HG03045 (cell line): ENCODE measurements around the gene RENBP.

Source experiments
- ATAC-seq: cut with Tn5 transposase; IDR thresholded peaks from one replicate; pipeline ENCODE4 v1.9.1; 2021; ENCODE audit warnings: mild to moderate bottlenecking, moderate library complexity; ENCODE audit not compliant: unreplicated experiment

RENBP gene

GRCh38 chrX:153971450-153972367 lies 27.3 kb upstream of the RENBP start, which contains the start of gene HCFC1:
TSS of gene HCFC1 (minus strand) at chrX:153971818. CDS start at chrX:153970840, 978 bp downstream.
- ATAC-seq: peak; percentile 46

GRCh38 chrX:153971124-153971449 lies 26.6 kb upstream of the RENBP start:
- peak; percentile 29 for ATAC-seq

GRCh38 chrX:153970357-153971123 lies 26.1 kb upstream of the RENBP start:
- no peak for ATAC-seq

GRCh38 chrX:153969904-153970356 lies 25.5 kb upstream of the RENBP start:
- ATAC-seq: no peak

GRCh38 chrX:153969125-153969903 lies 24.9 kb upstream of the RENBP start:
- ATAC-seq: no peak

- ATAC-seq: no peak
Observed at GRCh38 chrX:153968754-153969124, 24.3 kb upstream of the RENBP start.

- ATAC-seq: no peak
Observed at GRCh38 chrX:153968255-153968654, 23.8 kb upstream of the RENBP start.

- ATAC-seq: no peak
Observed at GRCh38 chrX:153967536-153968224, 23.2 kb upstream of the RENBP start.

GRCh38 chrX:153966841-153967535 lies 22.5 kb upstream of the RENBP start:
- ATAC-seq: no peak

GRCh38 chrX:153966283-153966688 lies 21.8 kb upstream of the RENBP start:
- no peak for ATAC-seq

GRCh38 chrX:153965406-153965805 lies 21.0 kb upstream of the RENBP start:
- no peak for ATAC-seq

GRCh38 chrX:153964105-153964504 lies 19.7 kb upstream of the RENBP start:
- ATAC-seq: no peak

- ATAC-seq: no peak
Observed at GRCh38 chrX:153963546-153963945, 19.1 kb upstream of the RENBP start.

GRCh38 chrX:153961292-153961691 lies 16.8 kb upstream of the RENBP start:
- no peak for ATAC-seq

- no peak for ATAC-seq
Observed at GRCh38 chrX:153960786-153961185, 16.3 kb upstream of the RENBP start.

- ATAC-seq: no peak
Observed at GRCh38 chrX:153960077-153960476, 15.6 kb upstream of the RENBP start.

GRCh38 chrX:153959649-153960048 lies 15.2 kb upstream of the RENBP start:
- no peak for ATAC-seq

GRCh38 chrX:153958605-153959004 lies 14.2 kb upstream of the RENBP start:
- no peak for ATAC-seq

GRCh38 chrX:153957224-153957623 lies 12.8 kb upstream of the RENBP start:
- ATAC-seq: no peak
